CD4-positive, alpha-beta T cell treated with Interleukin-6 for 4 hours (primary cell): Measurements from ENCODE around the gene FHIT.
"Not testable (repeated sequence)": the region's sequence is repeated elsewhere in the genome, so short reads cannot be mapped to it uniquely, and the experiment has no call there.

Source experiments
- DNase-seq: peaks from one replicate; pipeline ENCODE4 v3.0.0-alpha.2; 2020; ENCODE audit warnings: mixed read lengths

FHIT gene

GRCh38 chr3:61051666-61052065 is 199.6 kb downstream of the FHIT start:
- no peak for DNase-seq

GRCh38 chr3:61045169-61045568 is 206.1 kb downstream of the FHIT start:
- DNase-seq = not testable (repeated sequence)

DNA sequence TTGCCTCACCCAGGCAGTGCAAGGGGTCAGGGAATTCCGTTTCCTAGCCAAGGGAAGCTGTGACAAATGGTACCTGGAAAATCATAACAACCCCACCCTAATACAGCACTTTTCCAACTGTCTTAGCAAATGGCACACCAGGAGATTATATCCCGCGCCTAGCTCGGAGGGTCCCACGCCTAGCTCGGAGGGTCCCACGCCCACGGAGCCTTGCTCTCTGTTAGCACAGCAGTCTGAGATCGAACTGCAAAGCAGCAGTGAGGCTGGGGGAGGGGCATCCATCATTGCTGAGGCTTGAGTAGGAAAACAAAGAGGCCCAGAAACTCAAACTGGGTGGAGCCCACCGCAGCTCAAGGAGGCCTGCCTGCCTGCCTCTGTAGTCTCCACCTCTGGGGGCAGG is 208.1 kb downstream of the FHIT start:
- DNase-seq = no peak

- no peak for DNase-seq
These were observed 210.6 kb downstream of the FHIT start for GRCh38 chr3:61040618-61041017.

DNA sequence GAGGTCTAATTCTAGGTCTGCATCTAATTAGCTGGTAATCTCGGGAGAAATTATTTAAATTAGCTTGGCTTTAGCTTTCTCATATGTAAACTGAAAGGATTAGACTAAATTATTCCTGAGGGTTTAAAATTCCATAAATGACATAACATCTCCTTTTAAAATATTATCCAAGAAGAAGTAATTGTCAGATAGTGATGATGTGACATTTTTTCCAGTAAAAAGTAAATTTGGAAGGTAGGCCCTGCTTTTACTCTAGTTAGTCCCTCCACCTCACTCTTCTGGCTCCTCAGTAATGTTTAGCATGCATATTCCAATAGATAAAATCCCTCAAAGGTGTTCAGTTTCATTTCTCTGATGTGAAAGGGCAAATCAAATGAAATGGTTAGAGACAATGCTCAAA is 215.7 kb downstream of the FHIT start:
- no peak for DNase-seq

GRCh38 chr3:61032991-61033390 is 218.3 kb downstream of the FHIT start:
- DNase-seq = no peak

- no peak for DNase-seq
These were observed 219.7 kb downstream of the FHIT start for GRCh38 chr3:61031503-61031902.

DNA sequence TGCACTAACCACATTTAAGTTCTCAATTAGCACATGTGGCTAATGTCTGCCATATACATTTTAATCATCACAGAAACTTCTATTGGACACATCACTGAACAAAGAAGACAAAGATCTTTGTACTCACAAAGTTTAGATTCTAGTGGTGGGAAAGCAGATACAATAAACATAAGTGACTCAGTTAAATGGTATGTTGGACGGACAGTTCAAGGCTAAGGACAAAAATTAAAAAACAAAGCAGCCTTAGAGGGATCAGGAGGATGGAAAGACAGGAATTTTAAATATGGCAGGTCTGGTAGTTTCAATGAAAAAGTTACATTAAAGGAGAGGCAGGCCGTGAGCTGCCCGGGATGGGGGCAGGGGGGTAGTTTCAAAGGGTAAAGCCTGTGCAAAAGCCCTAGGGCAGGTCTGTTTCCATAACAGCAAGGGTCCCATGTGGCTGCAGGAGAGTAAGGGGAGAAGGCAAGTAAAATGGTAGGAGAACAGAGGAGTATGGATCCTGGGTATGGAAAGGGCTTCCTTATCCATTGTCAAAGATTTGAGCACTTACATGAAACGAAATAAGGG is 220.7 kb downstream of the FHIT start:
- DNase-seq = no peak

GRCh38 chr3:61029194-61029593 is 222.1 kb downstream of the FHIT start:
- DNase-seq = no peak

- no peak for DNase-seq
These were observed 232.4 kb downstream of the FHIT start for GRCh38 chr3:61018807-61019206.

GRCh38 chr3:61017028-61017427 is 234.2 kb downstream of the FHIT start:
- DNase-seq = not testable (repeated sequence)

DNA sequence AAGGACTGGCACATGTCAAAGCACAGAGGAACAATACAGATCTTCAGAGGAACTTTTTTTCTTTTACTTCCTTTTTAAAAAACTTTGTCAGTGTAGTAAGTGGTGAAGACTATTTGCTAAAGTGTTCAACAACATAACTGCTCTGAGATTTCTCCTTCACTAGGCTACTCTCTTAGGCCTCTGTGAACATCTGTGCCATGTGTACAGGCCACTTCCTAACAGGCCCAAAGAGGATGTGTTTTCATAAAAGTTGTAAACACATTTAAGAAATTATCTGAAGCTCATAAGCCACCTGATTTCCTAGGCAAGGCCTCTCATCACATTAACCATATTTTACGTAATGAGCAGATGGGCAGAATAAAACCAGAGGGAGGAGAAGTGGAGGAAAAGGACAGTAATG is 235.4 kb downstream of the FHIT start:
- no peak for DNase-seq

- no peak for DNase-seq
These were observed 235.8 kb downstream of the FHIT start for GRCh38 chr3:61015408-61015807.

DNA sequence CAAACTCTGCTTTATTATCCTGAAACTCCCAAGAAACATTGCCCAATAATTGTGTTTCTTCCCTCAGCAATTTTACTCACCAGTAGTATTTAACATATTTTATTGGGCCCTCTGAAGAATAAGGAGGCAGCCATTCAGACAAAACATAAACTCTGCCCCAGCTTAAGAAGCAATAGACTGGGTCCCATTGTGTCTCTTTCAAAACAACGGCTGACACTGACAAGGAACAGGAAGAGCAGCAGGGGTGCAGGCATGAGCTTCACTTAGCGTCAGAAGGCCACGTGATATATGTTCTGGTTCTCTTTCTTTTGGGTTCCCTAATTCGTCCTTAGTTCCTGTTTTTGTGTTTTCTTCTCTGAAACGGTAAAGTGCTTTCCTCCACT is 242.3 kb downstream of the FHIT start:
- DNase-seq = no peak

DNA sequence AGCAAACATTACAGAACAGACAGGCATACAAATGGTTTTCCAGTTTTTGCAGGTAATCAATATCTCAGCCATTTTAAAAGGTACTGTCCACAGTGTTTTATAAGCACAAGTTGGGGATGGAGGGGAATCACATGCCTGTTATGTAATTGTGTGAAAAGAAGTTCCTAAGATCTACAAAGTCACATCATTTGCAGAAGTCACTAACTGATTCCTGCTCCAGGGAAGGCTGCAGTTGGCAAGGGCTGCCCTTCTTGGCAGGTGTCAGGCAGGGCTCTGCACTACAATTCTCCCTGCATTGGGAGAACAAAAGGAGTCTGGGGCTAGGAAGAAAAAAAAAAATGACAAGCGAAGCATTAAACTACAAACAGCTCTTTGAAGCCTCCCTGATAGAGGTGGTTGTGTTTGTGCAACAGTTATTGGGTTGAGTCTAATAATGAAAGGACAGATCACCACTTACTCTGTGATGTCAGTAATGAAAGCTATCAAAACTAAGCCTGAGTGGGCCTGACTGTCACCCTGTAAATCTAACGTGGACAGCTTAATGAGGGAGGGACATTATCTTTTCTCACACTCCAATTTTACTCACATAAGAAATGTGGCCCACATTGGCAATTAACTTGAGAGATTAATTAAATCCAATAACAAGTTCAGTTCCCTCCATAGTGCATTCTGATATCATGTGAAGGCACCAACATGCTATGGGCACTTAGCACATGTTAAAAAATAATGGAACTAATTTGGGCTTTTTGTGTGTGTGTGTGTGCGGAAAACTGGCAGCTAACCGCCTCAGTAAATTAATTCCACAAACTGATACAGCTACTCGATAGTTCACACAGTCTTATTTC is 242.9 kb downstream of the FHIT start:
- no peak for DNase-seq

- DNase-seq = no peak
These were observed 245.7 kb downstream of the FHIT start for GRCh38 chr3:61005591-61005990.

- no peak for DNase-seq
These were observed 252.4 kb downstream of the FHIT start for GRCh38 chr3:60998858-60999257.

DNA sequence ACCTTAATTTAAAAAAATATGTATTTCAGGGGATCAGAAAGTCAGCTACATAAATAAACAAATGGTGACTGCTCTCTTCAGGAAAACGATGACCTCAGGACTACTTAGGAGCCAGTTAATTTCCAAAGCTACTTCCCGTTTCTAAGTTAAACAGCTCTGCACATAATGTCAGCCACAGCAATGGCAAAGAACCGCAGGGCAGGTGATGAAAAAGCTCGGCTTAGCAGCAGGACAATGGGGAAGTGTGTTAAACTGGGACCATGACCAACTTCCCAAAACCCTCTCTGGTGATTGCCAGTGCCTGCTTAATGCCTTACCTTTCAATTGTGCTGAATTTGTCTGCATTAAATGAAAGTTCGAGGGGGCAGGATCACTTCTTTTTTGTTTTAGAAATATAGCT is 258.9 kb downstream of the FHIT start:
- DNase-seq = no peak

- DNase-seq = no peak
These were observed 260.9 kb downstream of the FHIT start for GRCh38 chr3:60990442-60990730.

GRCh38 chr3:60989626-60990441 is 261.4 kb downstream of the FHIT start:
- DNase-seq = no peak

GRCh38 chr3:60987191-60987590 is 264.1 kb downstream of the FHIT start:
- DNase-seq = not testable (repeated sequence)

DNA sequence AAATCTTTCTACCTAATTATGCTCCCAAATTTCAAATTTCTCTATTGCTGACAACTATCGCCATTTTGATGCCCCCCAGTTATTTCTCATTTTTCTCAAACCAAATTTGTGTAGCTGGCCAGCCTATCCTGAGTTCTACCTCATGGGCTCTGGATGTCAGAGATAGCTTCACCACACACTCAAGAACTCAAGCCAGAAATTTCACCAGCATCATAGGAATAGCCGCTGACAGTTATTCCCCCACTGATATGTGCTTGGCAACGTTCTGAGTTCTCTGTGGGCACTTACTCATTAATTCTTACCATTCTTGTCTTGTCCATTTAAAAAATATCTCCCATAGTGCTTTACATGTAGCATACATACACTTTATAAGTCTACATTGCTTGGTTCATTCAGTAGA is 264.7 kb downstream of the FHIT start:
- DNase-seq = no peak

- no peak for DNase-seq
These were observed 267.3 kb downstream of the FHIT start for GRCh38 chr3:60983906-60984305.

DNA sequence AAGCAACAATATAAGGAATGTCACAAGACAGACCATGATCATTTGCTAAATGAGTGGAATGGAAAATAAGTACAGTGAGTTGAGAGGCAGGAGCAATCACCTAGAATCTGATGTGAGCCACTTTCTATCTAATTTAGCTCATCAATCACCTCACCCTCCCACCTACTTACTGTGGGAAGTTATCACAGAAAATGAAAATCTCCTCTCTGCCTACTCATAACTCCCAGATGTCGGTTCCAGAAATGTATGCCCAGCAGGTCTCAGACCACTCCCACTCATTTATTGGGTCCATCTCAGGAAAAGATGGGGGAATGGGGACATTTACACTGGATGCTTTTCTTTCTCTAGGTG is 270.9 kb downstream of the FHIT start:
- no peak for DNase-seq
